A549 (cell line): Measurements from ENCODE around the gene SLC45A1.

ENCODE experiments used
- CTCF ChIP-seq: fragments of >200 bp; sonication (Bioruptor Twin); formaldehyde crosslinking; IDR thresholded peaks from 3 replicates; pipeline ENCODE4 v1.5.1; 2016
- FOSL2 ChIP-seq, 2 experiments: fragments of 450-650 bp in 1 of 2; fragments of >200 bp in 1 of 2; sonication (Bioruptor Twin) in 1 of 2; formaldehyde crosslinking; IDR thresholded peaks; 2 replicates each; pipeline versions ENCODE4 v1.5.0 to v1.6.1; 2016 to 2020; ENCODE audit warnings: mild to moderate bottlenecking in 1 of 2, moderate library complexity in 1 of 2
- HDAC2 ChIP-seq: fragments of 200-600 bp; sonication (generic); IDR thresholded peaks from 2 replicates; pipeline ENCODE4 v1.6.1; 2016
- RNF2 ChIP-seq: fragments of 200-600 bp; sonication (generic); IDR thresholded peaks from 2 replicates; pipeline ENCODE4 v1.6.1; 2016; ENCODE audit warnings: low read depth, mild to moderate bottlenecking, antibody characterized with exemption, moderate library complexity, borderline replicate concordance

- TF ChIP-seq RNF2: no peak
- no peak for TF ChIP-seq CTCF
- no peak for TF ChIP-seq HDAC2
- TF ChIP-seq FOSL2 (IDR thresholded peaks at IDR 0.05): no peak
- TF ChIP-seq FOSL2 (CRISPR knock-in tag; IDR thresholded peaks at IDR 0.05): no peak
These were observed 30.3 kb downstream of the SLC45A1 start for GRCh38 chr1:8348047-8348776.
